Measurements from ENCODE around the gene ZNRF3.

ZNRF3 gene

GRCh38 chr22:28936200-28936599 lies 52.8 kb downstream of the ZNRF3 start:
- no peak overlapping the region for H3K27ac ChIP-seq (ENCODE audit: low read length)
- DNase-seq (no peak), ATAC-seq (ENCODE audit: insufficient read depth, low read depth) (no peak)
- no peaks in the 10 kb centered on the region for H3K79me2 ChIP-seq (ENCODE audit: insufficient read depth, low read length)
- H4K20me1 ChIP-seq (ENCODE audit: insufficient read depth, low read length): peaks cover 75% of the 10 kb centered on the region
- no peaks in the 10 kb centered on the region for H3K9me3 ChIP-seq (ENCODE audit: insufficient read depth, low read length, severe bottlenecking)
- no peak overlapping the region for H3K9ac ChIP-seq (ENCODE audit: low read depth, low read length)
- peaks cover 40% of the 10 kb centered on the region for H3K27me3 ChIP-seq (ENCODE audit: insufficient read depth, low read length, poor library complexity)
- no peak overlapping the region for H2AFZ ChIP-seq (ENCODE audit: low read depth, low read length)
- TF ChIP-seq EZH2 (IDR thresholded peaks at IDR 0.05; ENCODE audit: borderline replicate concordance, low read depth, low read length, severe bottlenecking) (no peak), CTCF (IDR thresholded peaks at IDR 0.05; ENCODE audit: borderline replicate concordance, extremely low read depth, low read length, poor library complexity, severe bottlenecking) (no peak)
- no peaks in the 10 kb centered on the region for H3K36me3 ChIP-seq (ENCODE audit: insufficient read depth, low read length)
- H3K4me1 ChIP-seq (ENCODE audit: insufficient read depth, low read length): no peaks in the 10 kb centered on the region
- no peak overlapping the region for H3K4me3 ChIP-seq (ENCODE audit: low read depth in 1 of 2, low read length in 2 of 2)
- H3K4me2 ChIP-seq (ENCODE audit: insufficient read depth, low read length): no peak overlapping the region

- Histone ChIP-seq H3K9me3 (ENCODE audit: insufficient read depth, low read length, severe bottlenecking) (no peaks in the 10 kb centered on the region), H3K36me3 (ENCODE audit: insufficient read depth, low read length) (no peaks in the 10 kb centered on the region), H3K9ac (ENCODE audit: low read depth, low read length) (no peak overlapping the region), H3K4me3 (ENCODE audit: low read depth in 1 of 2, low read length in 2 of 2) (no peak overlapping the region), H4K20me1 (ENCODE audit: insufficient read depth, low read length) (peaks cover 74% of the 10 kb centered on the region), H3K4me1 (ENCODE audit: insufficient read depth, low read length) (no peaks in the 10 kb centered on the region), H3K79me2 (ENCODE audit: insufficient read depth, low read length) (no peaks in the 10 kb centered on the region), H3K27ac (ENCODE audit: low read length) (no peak overlapping the region), H2AFZ (ENCODE audit: low read depth, low read length) (no peak overlapping the region), H3K27me3 (ENCODE audit: insufficient read depth, low read length, poor library complexity) (peaks cover 34% of the 10 kb centered on the region), H3K4me2 (ENCODE audit: insufficient read depth, low read length) (no peak overlapping the region)
- DNase-seq (no peak), ATAC-seq (ENCODE audit: insufficient read depth, low read depth) (no peak)
- TF ChIP-seq CTCF (IDR thresholded peaks at IDR 0.05; ENCODE audit: borderline replicate concordance, extremely low read depth, low read length, poor library complexity, severe bottlenecking): no peak
- TF ChIP-seq EZH2 (IDR thresholded peaks at IDR 0.05; ENCODE audit: borderline replicate concordance, low read depth, low read length, severe bottlenecking): no peak
These were observed 54.0 kb downstream of the ZNRF3 start for GRCh38 chr22:28937206-28938025.

GRCh38 chr22:28938286-28938833 lies 55.0 kb downstream of the ZNRF3 start:
- Histone ChIP-seq H3K79me2 (ENCODE audit: insufficient read depth, low read length) (no peaks in the 10 kb centered on the region), H3K9ac (ENCODE audit: low read depth, low read length) (no peak overlapping the region), H3K9me3 (ENCODE audit: insufficient read depth, low read length, severe bottlenecking) (no peaks in the 10 kb centered on the region), H3K4me2 (ENCODE audit: insufficient read depth, low read length) (no peak overlapping the region), H3K36me3 (ENCODE audit: insufficient read depth, low read length) (no peaks in the 10 kb centered on the region), H3K27me3 (ENCODE audit: insufficient read depth, low read length, poor library complexity) (peaks cover 38% of the 10 kb centered on the region), H3K4me1 (ENCODE audit: insufficient read depth, low read length) (no peaks in the 10 kb centered on the region), H4K20me1 (ENCODE audit: insufficient read depth, low read length) (peaks cover 77% of the 10 kb centered on the region), H3K27ac (ENCODE audit: low read length) (no peak overlapping the region), H2AFZ (ENCODE audit: low read depth, low read length) (no peak overlapping the region), H3K4me3 (ENCODE audit: low read depth in 1 of 2, low read length in 2 of 2) (no peak overlapping the region)
- no peak for DNase-seq
- TF ChIP-seq CTCF (IDR thresholded peaks at IDR 0.05; ENCODE audit: borderline replicate concordance, extremely low read depth, low read length, poor library complexity, severe bottlenecking) (no peak), EZH2 (IDR thresholded peaks at IDR 0.05; ENCODE audit: borderline replicate concordance, low read depth, low read length, severe bottlenecking) (no peak)
- no peak for ATAC-seq (ENCODE audit: insufficient read depth, low read depth)
